ENCODE results near the gene INAFM2. TPM values are rescaled to one million over a fixed set of nuclear protein-coding genes. Genes with fewer than 3 reads are reported as not detected.

The INAFM2 gene
- total and polyA plus RNA-seq, 2 of the 4 experiments (the other 2 are of a cell fraction) = 10.4 to 14.0 TPM

DNA sequence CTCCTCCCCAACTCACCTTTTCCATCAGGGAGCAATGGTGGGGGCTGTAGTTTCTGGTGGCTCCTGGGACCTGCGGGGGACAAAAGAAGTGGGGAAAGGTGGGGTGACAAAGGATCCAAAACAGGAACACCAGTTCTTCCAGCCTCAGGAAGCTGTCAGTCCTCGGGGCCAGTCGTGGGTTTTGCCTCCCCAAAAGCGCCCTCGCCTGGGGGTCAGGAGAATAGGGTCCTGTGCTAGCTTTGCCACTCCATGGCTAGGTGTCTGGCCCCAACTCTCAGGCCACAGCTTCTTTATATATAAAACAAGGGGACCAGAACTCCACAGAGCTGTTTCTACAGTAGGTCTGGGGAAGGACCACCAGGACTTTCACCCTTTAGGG lies 13.2 kb downstream of the INAFM2 start:
- H2AK5ac ChIP-seq (ENCODE audit: low read depth, low read length) = no peak overlapping the region
- in situ Hi-C loops (cut with MboI; ENCODE audit: low sequenced_read_pairs) = no loop called here
- TF ChIP-seq, protein P1, sequence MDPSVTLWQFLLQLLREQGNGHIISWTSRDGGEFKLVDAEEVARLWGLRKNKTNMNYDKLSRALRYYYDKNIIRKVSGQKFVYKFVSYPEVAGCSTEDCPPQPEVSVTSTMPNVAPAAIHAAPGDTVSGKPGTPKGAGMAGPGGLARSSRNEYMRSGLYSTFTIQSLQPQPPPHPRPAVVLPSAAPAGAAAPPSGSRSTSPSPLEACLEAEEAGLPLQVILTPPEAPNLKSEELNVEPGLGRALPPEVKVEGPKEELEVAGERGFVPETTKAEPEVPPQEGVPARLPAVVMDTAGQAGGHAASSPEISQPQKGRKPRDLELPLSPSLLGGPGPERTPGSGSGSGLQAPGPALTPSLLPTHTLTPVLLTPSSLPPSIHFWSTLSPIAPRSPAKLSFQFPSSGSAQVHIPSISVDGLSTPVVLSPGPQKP (IDR thresholded peaks at IDR 0.05; ENCODE audit: borderline replicate concordance, low read depth, low read length) = no peak
- no peak overlapping the region for H3K23ac ChIP-seq (ENCODE audit: low read depth, low read length)
- BruUV-seq (replicated peaks) = no TSS peak
- POLR2A ChIA-PET (ENCODE audit: unreplicated experiment) = interaction anchor here (1.3 kb wide), 1 partner anchor 10 kb away, joined by 3 read pairs; no protein-coding TSS in a partner anchor
- intact Hi-C loops (cut with micrococcal nuclease) = no loop called here
- H2AK9ac ChIP-seq (replicated peaks; ENCODE audit: low read depth, low read length, poor library complexity) = peak overlapping the region; percentile 20
- H2AFZ ChIP-seq (replicated peaks; ENCODE audit: low read length, poor library complexity) = no peak overlapping the region
- peak overlapping the region; percentile 75 for H4K91ac ChIP-seq (ENCODE audit: insufficient read depth, low read depth, low read length)
- ATAC-seq (ENCODE audit: low read depth) (no peak), DNase-seq (no peak)
- peaks cover 27 to 74% of the 10 kb centered on the region in 2 experiments; a peak in 3 of 4 replicates for H3K79me1 ChIP-seq (ENCODE audit: low read depth in 1 of 2, low read length in 2 of 2)
- peak overlapping the region in 1 of 2 experiments; percentile 39; a peak in 1 of 4 replicates for H4K8ac ChIP-seq (ENCODE audit: low read depth in 2 of 2, low read length in 2 of 2)
- H3K9me3 ChIP-seq (ENCODE audit: control insufficient read depth, insufficient read depth, low read length) = no peaks in the 10 kb centered on the region
- no peak overlapping the region for H3K18ac ChIP-seq (ENCODE audit: low read depth, low read length)
- no peak overlapping the region for H3K56ac ChIP-seq (ENCODE audit: extremely low read depth, insufficient read depth, low read length)
- H3K4me2 ChIP-seq (ENCODE audit: low read depth, low read length) = no peak overlapping the region
- H4K5ac ChIP-seq (ENCODE audit: low read depth, low read length) = no peak overlapping the region
- WGBS, 2 experiments (ENCODE audit: extremely low coverage in 2 of 2, insufficient read length in 1 of 2) = 80% methylated on average over 1 of the region's 5 CpGs; no CpG with 5 or more reads in 1 of the 2 experiments
- no peak overlapping the region for H2BK20ac ChIP-seq (ENCODE audit: low read depth, low read length)
- H3K9ac ChIP-seq (ENCODE audit: low read depth, low read length) = no peak overlapping the region
- H3K4me3 ChIP-seq (ENCODE audit: insufficient read depth, low read depth, low read length) = no peak overlapping the region
- peak overlapping the region; percentile 100; the same call in 1 of the 2 replicates for H3K4ac ChIP-seq (ENCODE audit: low read depth, low read length)
- H2BK5ac ChIP-seq (ENCODE audit: low read depth, low read length, poor library complexity, severe bottlenecking) = no peak overlapping the region
- CTCF ChIA-PET = interaction anchor here (0.8 to 2.6 kb wide), 2 partner anchors 15 to 58 kb away, joined by 3 to 18 read pairs; partner anchors contain the start of gene INAFM2
- dilution Hi-C loops (cut with HindIII; ENCODE audit: low sequenced_read_pairs, unreplicated experiment) = no loop called here
- H3K9me1 ChIP-seq (ENCODE audit: insufficient read depth, low read length) = peaks cover 27% of the 10 kb centered on the region
- H3K27ac ChIP-seq (ENCODE audit: insufficient read depth, low read length) = no peak overlapping the region
- no peak overlapping the region for H2BK15ac ChIP-seq (ENCODE audit: low read depth, low read length)
- H4K20me1 ChIP-seq (ENCODE audit: insufficient read depth, low read length) = peaks cover 3% of the 10 kb centered on the region; the same call in 1 of the 2 replicates
- H3K4me1 ChIP-seq (ENCODE audit: control insufficient read depth, insufficient read depth, low read length) = peaks cover 32% of the 10 kb centered on the region
- no peaks in the 10 kb centered on the region for H3K27me3 ChIP-seq (ENCODE audit: control insufficient read depth, insufficient read depth, low read length)
- H2BK120ac ChIP-seq (ENCODE audit: low read depth, low read length) = no peak overlapping the region
- no peak overlapping the region; the same call in 1 of the 2 replicates for H3K14ac ChIP-seq (replicated peaks; ENCODE audit: low read depth, low read length)
- H3K36me3 ChIP-seq (ENCODE audit: control insufficient read depth, insufficient read depth, low read length) = peaks cover 19% of the 10 kb centered on the region
